Neural progenitor cell (in vitro differentiated cells): ENCODE results near the gene NELFCD. TPM values are rescaled to one million over a fixed set of nuclear protein-coding genes. Genes with fewer than 3 reads are reported as not detected.

Source experiments
- DNase-seq: peaks from one replicate; pipeline ENCODE4 v3.0.0-alpha.2; 2016; ENCODE audit warnings: low spot score
- H2AFZ ChIP-seq: fragments of 200-600 bp; sonication (generic); replicated peaks from 2 replicates; pipeline ENCODE4 v1.6.1; 2016; ENCODE audit warnings: antibody characterized with exemption
- H3F3A ChIP-seq: fragments of 200-600 bp; sonication (generic); 2 replicates; pipeline ENCODE4 v1.6.1; 2016; ENCODE audit warnings: antibody characterized with exemption, low read depth
- H3K27ac ChIP-seq: fragments of 200-600 bp; sonication (generic); 2 replicates; pipeline ENCODE4 v1.5.1; 2016; ENCODE audit warnings: mild to moderate bottlenecking
- H3K27me3 ChIP-seq: fragments of 200-600 bp; sonication (generic); 2 replicates; pipeline ENCODE4 v1.6.1; 2016; ENCODE audit warnings: mild to moderate bottlenecking, moderate library complexity
- H3K36me3 ChIP-seq: fragments of 200-600 bp; sonication (generic); 2 replicates; pipeline ENCODE4 v1.5.1; 2016
- H3K4me1 ChIP-seq: fragments of 200-600 bp; sonication (generic); 2 replicates; pipeline ENCODE4 v1.6.1; 2016; ENCODE audit warnings: mixed run types
- H3K4me2 ChIP-seq: fragments of 200-600 bp; sonication (generic); 2 replicates; pipeline ENCODE4 v1.6.1; 2016
- H3K4me3 ChIP-seq: fragments of 200-600 bp; sonication (generic); 2 replicates; pipeline ENCODE4 v1.5.1; 2016
- H3K79me2 ChIP-seq: fragments of 200-600 bp; sonication (generic); 2 replicates; pipeline ENCODE4 v1.6.1; 2016; ENCODE audit warnings: low read depth
- H3K9ac ChIP-seq: fragments of 200-600 bp; sonication (generic); 2 replicates; pipeline ENCODE4 v1.6.1; 2016
- H3K9me3 ChIP-seq: fragments of 200-600 bp; sonication (generic); 2 replicates; pipeline ENCODE4 v1.5.1; 2016; ENCODE audit warnings: low read depth
- H4K20me1 ChIP-seq: fragments of 200-600 bp; sonication (generic); 2 replicates; pipeline ENCODE4 v1.6.1; 2016; ENCODE audit warnings: low read depth
- H3K27ac Mint-ChIP-seq: 3 replicates; pipeline ENCODE4 v1.8.0; 2021; ENCODE audit warnings: mixed read lengths
- H3K27me3 Mint-ChIP-seq: 2 replicates; pipeline ENCODE4 v1.8.0; 2022; ENCODE audit warnings: low read depth, mild to moderate bottlenecking, inconsistent platforms, moderate library complexity, mixed read lengths; ENCODE audit not compliant: insufficient read depth
- H3K36me3 Mint-ChIP-seq: 3 replicates; pipeline ENCODE4 v1.8.0; 2021; ENCODE audit warnings: mixed read lengths
- H3K4me1 Mint-ChIP-seq: 3 replicates; pipeline ENCODE4 v1.8.0; 2021; ENCODE audit warnings: mixed read lengths
- H3K4me3 Mint-ChIP-seq: 3 replicates; pipeline ENCODE4 v1.8.0; 2021; ENCODE audit warnings: mild to moderate bottlenecking, moderate library complexity, mixed read lengths
- H3K9me3 Mint-ChIP-seq: 3 replicates; pipeline ENCODE4 v1.8.0; 2020; ENCODE audit warnings: mixed read lengths
- CTCF ChIP-seq: fragments of 200-600 bp; sonication (generic); IDR thresholded peaks from 2 replicates; pipeline ENCODE4 v1.5.1; 2017; ENCODE audit warnings: antibody characterized with exemption, mild to moderate bottlenecking
- EZH2 ChIP-seq: fragments of 200-600 bp; sonication (generic); IDR thresholded peaks from 2 replicates; pipeline ENCODE4 v1.6.1; 2017; ENCODE audit warnings: antibody characterized with exemption, mild to moderate bottlenecking, moderate library complexity
- EZH2phosphoT487 ChIP-seq: fragments of 200-600 bp; sonication (generic); IDR thresholded peaks from 2 replicates; pipeline ENCODE4 v1.6.1; 2017; ENCODE audit warnings: antibody characterized with exemption
- total RNA-seq: library from RNA; depleted of rRNA; stranded (reverse); fragments of >200 nt; gene quantifications from 2 replicates; pipeline ENCODE4 v1.2.3, GENCODE V29; 2015; ENCODE audit warnings: low replicate concordance

NELFCD gene
- total RNA-seq, 1 donor from 2014 or later: 58.9 TPM

GRCh38 chr20:59042151-59042795 lies 61.2 kb downstream of the NELFCD start, which contains the start of gene PRELID3B:
TSS of gene PRELID3B (minus strand) at chr20:59042786. CDS start at chr20:59042730, 56 bp downstream.
- Histone ChIP-seq H3K36me3 (no peaks in the 10 kb centered on the region), H3K9ac (peak within 1 kb of the TSS; percentile 16), H3K27ac (no peak within 1 kb of the TSS), H3K79me2 (peaks cover 48% of the 10 kb centered on the region), H3K4me1 (peaks cover 11% of the 10 kb centered on the region), H3K27me3 (no peaks in the 10 kb centered on the region), H3K9me3 (no peaks in the 10 kb centered on the region), H2AFZ (peak within 1 kb of the TSS; percentile 66), H3F3A (no peaks in the 10 kb centered on the region), H3K4me2 (peak within 1 kb of the TSS; percentile 82), H4K20me1 (peaks cover 5% of the 10 kb centered on the region), H3K4me3 (peak within 1 kb of the TSS; percentile 54)
- no peaks in the 10 kb centered on the region for H3K9me3 Mint-ChIP-seq
- peaks cover 4% of the 10 kb centered on the region for H3K36me3 Mint-ChIP-seq
- H3K27ac Mint-ChIP-seq: no peak within 1 kb of the TSS
- peaks cover 3% of the 10 kb centered on the region for H3K27me3 Mint-ChIP-seq
- H3K4me3 Mint-ChIP-seq: peak within 1 kb of the TSS; percentile 89
- peaks cover 22% of the 10 kb centered on the region for H3K4me1 Mint-ChIP-seq
- no peak for TF ChIP-seq CTCF
- TF ChIP-seq EZH2: no peak
- TF ChIP-seq EZH2phosphoT487: no peak
- peak; percentile 57 for DNase-seq

- H4K20me1 ChIP-seq: peaks cover 5% of the 10 kb centered on the region
- peaks cover 21% of the 10 kb centered on the region for H3K4me1 Mint-ChIP-seq
- H3K4me2 ChIP-seq: peak overlapping the region; percentile 82
- DNase-seq: peak; percentile 96
- peak overlapping the region; percentile 54 for H3K4me3 ChIP-seq
- no peaks in the 10 kb centered on the region for H3F3A ChIP-seq
- peaks cover 3% of the 10 kb centered on the region for H3K27me3 Mint-ChIP-seq
- H3K4me1 ChIP-seq: peaks cover 11% of the 10 kb centered on the region
- no peak overlapping the region for H3K27ac Mint-ChIP-seq
- H3K4me3 Mint-ChIP-seq: peak overlapping the region; percentile 89
- H3K27ac ChIP-seq: no peak overlapping the region
- peaks cover 46% of the 10 kb centered on the region for H3K79me2 ChIP-seq
- no peak overlapping the region for H3K9ac ChIP-seq
- H3K27me3 ChIP-seq: peaks cover 4% of the 10 kb centered on the region
- no peaks in the 10 kb centered on the region for H3K36me3 ChIP-seq
- H2AFZ ChIP-seq: peak overlapping the region; percentile 66
- H3K36me3 Mint-ChIP-seq: peaks cover 4% of the 10 kb centered on the region
- TF ChIP-seq CTCF (no peak), EZH2 (no peak), EZH2phosphoT487 (no peak)
- H3K9me3 Mint-ChIP-seq: no peaks in the 10 kb centered on the region
- H3K9me3 ChIP-seq: no peaks in the 10 kb centered on the region
These were observed 62.0 kb downstream of the NELFCD start for GRCh38 chr20:59042796-59043631.

GRCh38 chr20:59043698-59044097 lies 62.6 kb downstream of the NELFCD start:
- H3K4me1 ChIP-seq: peaks cover 11% of the 10 kb centered on the region
- peaks cover 39% of the 10 kb centered on the region for H3K79me2 ChIP-seq
- H3F3A ChIP-seq: no peaks in the 10 kb centered on the region
- peaks cover 3% of the 10 kb centered on the region for H3K27me3 Mint-ChIP-seq
- H3K4me1 Mint-ChIP-seq: peaks cover 21% of the 10 kb centered on the region
- peaks cover 4% of the 10 kb centered on the region for H3K27me3 ChIP-seq
- TF ChIP-seq EZH2phosphoT487 (no peak), EZH2 (no peak), CTCF (no peak)
- no peaks in the 10 kb centered on the region for H3K9me3 ChIP-seq
- no peak overlapping the region for H2AFZ ChIP-seq
- no peak overlapping the region for H3K4me3 ChIP-seq
- H3K36me3 ChIP-seq: no peaks in the 10 kb centered on the region
- peaks cover 4% of the 10 kb centered on the region for H3K36me3 Mint-ChIP-seq
- DNase-seq: no peak
- H3K27ac ChIP-seq: no peak overlapping the region
- peak overlapping the region; percentile 77 for H3K4me3 Mint-ChIP-seq
- H3K9me3 Mint-ChIP-seq: no peaks in the 10 kb centered on the region
- H3K27ac Mint-ChIP-seq: no peak overlapping the region
- H3K4me2 ChIP-seq: no peak overlapping the region
- peaks cover 5% of the 10 kb centered on the region for H4K20me1 ChIP-seq
- H3K9ac ChIP-seq: no peak overlapping the region
